ENCODE measurements around the gene BPGM. TPM values are rescaled to one million over a fixed set of nuclear protein-coding genes. Genes with fewer than 3 reads are reported as not detected.
A peak's percentile ranks its signal among the peaks of the same experiment; 100 is the strongest.

BPGM gene
- total RNA-seq, 3 donors from 2014 or later (not counting 1 experiment from before 2014, with no cell fraction given): 30.0 to 39.1 (median 31.4) TPM

DNA sequence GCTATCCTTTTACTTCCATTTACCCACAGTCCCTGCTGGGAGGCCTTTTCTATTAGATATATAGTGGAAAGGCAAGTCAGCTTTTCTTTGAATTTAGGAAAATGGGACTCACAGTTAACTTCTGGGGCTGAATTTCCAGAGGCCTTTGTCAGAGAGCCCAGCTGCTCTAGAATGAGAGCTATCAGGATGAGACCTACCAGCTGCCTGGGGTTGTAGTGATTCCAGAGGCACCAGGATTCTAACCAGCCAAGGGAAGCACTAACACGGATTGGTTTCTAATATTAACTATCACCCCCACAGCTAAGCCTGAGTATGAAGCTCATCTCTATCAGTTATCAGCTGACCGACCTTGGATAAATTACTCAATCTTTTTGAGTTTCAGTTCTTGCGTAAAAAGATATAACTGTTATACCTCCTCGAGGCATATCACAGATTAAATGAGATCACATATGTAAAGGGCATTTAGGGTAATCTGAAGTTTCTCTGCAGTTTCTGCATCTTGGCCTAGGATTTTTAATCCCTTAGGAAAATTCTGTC lies 76.2 kb downstream of the BPGM start:
- Mint-ChIP-seq H3K36me3 (no peaks in the 10 kb centered on the region), H3K27me3 (ENCODE audit: low read depth in 2 of 2) (peaks cover 0 to 7% of the 10 kb centered on the region in 2 donors), H3K4me1 (no peaks in the 10 kb centered on the region), H3K9me3 (no peaks in the 10 kb centered on the region), H3K27ac (no peak overlapping the region), H3K4me3 (no peak overlapping the region)
- H3K9me3 ChIP-seq (ENCODE audit: control insufficient read depth, insufficient read depth, low read length): no peaks in the 10 kb centered on the region
- no peak for ATAC-seq
- 95% methylated on average over 4 of the region's 4 CpGs for WGBS (ENCODE audit: insufficient coverage)
- no peak for DNase-seq
- H3K27ac ChIP-seq (ENCODE audit: low read length): no peak overlapping the region
- no peak for TF ChIP-seq CTCF (IDR thresholded peaks at IDR 0.05)
- no peak overlapping the region for H3K4me3 ChIP-seq (ENCODE audit: low read length)
- intact Hi-C loops (cut with micrococcal nuclease): no loop called here
- H3K4me1 ChIP-seq (ENCODE audit: control insufficient read depth, insufficient read depth, low read length): no peaks in the 10 kb centered on the region
- no peaks in the 10 kb centered on the region for H3K27me3 ChIP-seq (ENCODE audit: control insufficient read depth, insufficient read depth, low read length)
- H3K36me3 ChIP-seq (ENCODE audit: control insufficient read depth, insufficient read depth, low read length): no peaks in the 10 kb centered on the region

DNA sequence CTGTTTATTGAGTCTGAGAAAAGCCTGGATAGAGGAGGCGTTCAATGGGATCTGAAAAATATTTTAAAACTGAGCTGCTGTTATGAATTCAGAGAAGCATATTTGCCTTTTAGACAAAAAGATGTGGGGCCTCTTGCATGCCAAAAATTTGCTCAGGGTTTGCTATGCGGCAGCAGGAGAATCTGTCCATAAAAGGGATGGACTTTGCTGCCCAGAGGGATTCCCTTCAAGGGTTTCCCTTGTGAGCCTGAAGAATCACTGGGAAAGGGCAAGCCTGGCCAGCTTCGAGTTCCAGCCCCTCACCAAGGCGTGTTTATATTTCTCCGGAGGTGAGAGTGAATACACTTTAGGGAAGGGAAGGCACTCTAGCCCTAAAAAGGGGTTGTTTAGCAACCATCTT lies 77.2 kb downstream of the BPGM start:
- no peak for TF ChIP-seq CTCF (IDR thresholded peaks at IDR 0.05)
- Histone ChIP-seq H3K27ac (ENCODE audit: low read length) (no peak overlapping the region), H3K4me1 (ENCODE audit: control insufficient read depth, insufficient read depth, low read length) (no peaks in the 10 kb centered on the region), H3K9me3 (ENCODE audit: control insufficient read depth, insufficient read depth, low read length) (no peaks in the 10 kb centered on the region), H3K4me3 (ENCODE audit: low read length) (no peak overlapping the region), H3K36me3 (ENCODE audit: control insufficient read depth, insufficient read depth, low read length) (no peaks in the 10 kb centered on the region), H3K27me3 (ENCODE audit: control insufficient read depth, insufficient read depth, low read length) (no peaks in the 10 kb centered on the region)
- Mint-ChIP-seq H3K36me3 (no peaks in the 10 kb centered on the region), H3K9me3 (no peaks in the 10 kb centered on the region), H3K27ac (no peak overlapping the region), H3K4me3 (no peak overlapping the region), H3K27me3 (ENCODE audit: low read depth in 2 of 2) (peaks cover 0 to 6% of the 10 kb centered on the region in 2 donors), H3K4me1 (no peaks in the 10 kb centered on the region)
- ATAC-seq (no peak), DNase-seq (no peak)
- 92% methylated on average over 5 of the region's 5 CpGs for WGBS (ENCODE audit: insufficient coverage)
- intact Hi-C loops (cut with micrococcal nuclease): no loop called here

- H3K36me3 Mint-ChIP-seq: no peaks in the 10 kb centered on the region
- H3K9me3 Mint-ChIP-seq: no peaks in the 10 kb centered on the region
- Histone ChIP-seq H3K27me3 (ENCODE audit: control insufficient read depth, insufficient read depth, low read length) (no peaks in the 10 kb centered on the region), H3K36me3 (ENCODE audit: control insufficient read depth, insufficient read depth, low read length) (no peaks in the 10 kb centered on the region), H3K27ac (ENCODE audit: low read length) (no peak overlapping the region), H3K4me1 (ENCODE audit: control insufficient read depth, insufficient read depth, low read length) (no peaks in the 10 kb centered on the region), H3K4me3 (ENCODE audit: low read length) (no peak overlapping the region), H3K9me3 (ENCODE audit: control insufficient read depth, insufficient read depth, low read length) (no peaks in the 10 kb centered on the region)
- no peak overlapping the region for H3K4me3 Mint-ChIP-seq
- peaks cover 0 to 7% of the 10 kb centered on the region in 2 donors for H3K27me3 Mint-ChIP-seq (ENCODE audit: low read depth in 2 of 2)
- ATAC-seq: no peak
- H3K27ac Mint-ChIP-seq: no peak overlapping the region
- H3K4me1 Mint-ChIP-seq: no peaks in the 10 kb centered on the region
- 48% methylated on average over 2 of the region's 2 CpGs for WGBS (ENCODE audit: insufficient coverage)
- no peak for TF ChIP-seq CTCF (IDR thresholded peaks at IDR 0.05)
- DNase-seq: peak in 1 of 2 donors; percentile 12
- intact Hi-C loops (cut with micrococcal nuclease): no loop called here
Observed at GRCh38 chr7:134724606-134725005, 78.0 kb downstream of the BPGM start.

GRCh38 chr7:134726581-134726980 lies 79.9 kb downstream of the BPGM start:
- Histone ChIP-seq H3K36me3 (ENCODE audit: control insufficient read depth, insufficient read depth, low read length) (no peaks in the 10 kb centered on the region), H3K4me3 (ENCODE audit: low read length) (no peak overlapping the region), H3K9me3 (ENCODE audit: control insufficient read depth, insufficient read depth, low read length) (no peaks in the 10 kb centered on the region), H3K4me1 (ENCODE audit: control insufficient read depth, insufficient read depth, low read length) (no peaks in the 10 kb centered on the region), H3K27me3 (ENCODE audit: control insufficient read depth, insufficient read depth, low read length) (no peaks in the 10 kb centered on the region), H3K27ac (ENCODE audit: low read length) (no peak overlapping the region)
- Mint-ChIP-seq H3K4me1 (no peaks in the 10 kb centered on the region), H3K4me3 (no peak overlapping the region), H3K27me3 (ENCODE audit: low read depth in 2 of 2) (peaks cover 6 to 15% of the 10 kb centered on the region in 2 donors), H3K36me3 (no peaks in the 10 kb centered on the region), H3K27ac (no peak overlapping the region), H3K9me3 (no peaks in the 10 kb centered on the region)
- ATAC-seq (no peak), DNase-seq (no peak)
- intact Hi-C loops (cut with micrococcal nuclease): no loop called here
- 86% methylated on average over 2 of the region's 2 CpGs for WGBS (ENCODE audit: insufficient coverage)
- TF ChIP-seq CTCF (IDR thresholded peaks at IDR 0.05): no peak

Data from natural killer cell (primary cell).